ENCODE measurements around the gene GPLD1.

Gene GPLD1

DNA sequence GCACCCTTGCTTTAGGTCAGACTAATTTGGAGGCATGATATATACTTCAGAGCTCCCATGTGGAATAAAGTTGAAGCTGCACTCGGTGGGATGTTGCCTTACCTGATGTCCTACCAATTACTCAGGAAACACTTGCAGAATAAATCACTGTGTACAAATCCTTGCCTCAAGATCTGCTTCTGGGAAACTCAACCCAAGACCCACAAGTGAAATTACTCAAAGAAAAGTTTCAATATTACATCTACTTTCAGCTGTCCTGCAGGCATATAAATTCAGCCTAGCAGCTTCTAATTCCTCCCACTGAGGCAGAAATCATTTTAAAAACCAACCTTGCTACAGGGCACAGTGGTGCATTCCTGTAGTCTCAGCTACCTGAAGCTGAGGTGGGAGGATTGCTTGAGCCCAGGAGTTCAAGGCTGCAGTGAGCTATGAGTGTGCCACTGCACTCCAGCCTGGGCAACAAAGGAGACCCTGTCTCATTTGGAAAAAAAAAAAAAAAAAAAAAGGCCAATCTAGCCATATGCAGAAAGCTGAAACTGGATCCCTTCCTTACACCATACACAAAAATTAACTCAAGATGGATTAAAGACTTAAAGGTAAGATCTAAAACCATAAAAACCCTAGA lies 110.8 kb downstream of the GPLD1 start:
- DNase-seq = no peak
